ENCODE data around the gene GSTA3.
"Not testable (repeated sequence)": the region's sequence is repeated elsewhere in the genome, so short reads cannot be mapped to it uniquely, and the experiment has no call there.

GSTA3 gene

DNA sequence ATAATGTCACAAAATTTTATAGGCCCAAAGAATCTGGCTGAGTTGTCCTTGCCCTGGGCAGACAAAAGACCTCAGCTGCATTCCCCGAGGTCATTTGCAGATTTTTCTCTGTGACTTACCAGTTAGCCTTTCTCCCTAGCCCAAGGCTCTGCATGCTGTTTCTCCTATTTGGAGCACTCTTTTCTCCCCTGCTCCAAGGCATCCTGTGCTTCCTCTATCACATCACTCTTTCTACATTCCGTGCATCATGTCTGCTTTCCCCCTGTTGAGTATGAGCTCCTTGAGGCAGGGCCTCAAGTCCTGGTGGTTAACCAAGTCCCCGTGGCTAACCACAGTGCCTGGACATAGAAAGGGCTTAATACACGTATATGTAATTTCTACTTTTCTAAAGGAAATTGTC, 593 bp upstream of the GSTA3 start:
- peak; percentile 21 for DNase-seq

- no peak for DNase-seq
Observed at GRCh38 chr6:52909131-52909530, 367 bp downstream of the GSTA3 start.

- no peak for DNase-seq
Observed at GRCh38 chr6:52908526-52908925, 972 bp downstream of the GSTA3 start.

GRCh38 chr6:52904562-52905279, 4.8 kb downstream of the GSTA3 start:
- DNase-seq, result peak; percentile 48

GRCh38 chr6:52900536-52900935, 9.0 kb downstream of the GSTA3 start:
- no peak for DNase-seq

DNA sequence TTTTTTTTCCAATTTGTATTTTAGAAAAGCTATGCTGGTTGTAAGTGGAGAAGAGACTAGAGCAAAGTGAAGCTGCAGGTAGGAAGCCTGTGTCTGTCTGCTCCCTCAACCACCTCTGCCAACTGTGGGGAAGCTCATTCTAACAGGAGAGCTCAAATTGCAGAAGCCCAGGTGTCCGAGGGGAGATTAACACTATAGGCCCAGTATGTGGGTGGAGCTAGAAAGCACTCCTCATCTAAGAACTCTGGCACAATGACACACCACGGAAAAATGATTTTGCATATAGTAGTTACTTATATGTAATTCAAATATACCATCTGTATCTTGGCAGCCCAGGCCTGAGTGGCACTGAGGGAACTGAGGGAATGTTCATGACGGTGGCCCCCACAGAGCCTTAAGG, 13.7 kb downstream of the GSTA3 start:
- DNase-seq, result not testable (repeated sequence)

DNA sequence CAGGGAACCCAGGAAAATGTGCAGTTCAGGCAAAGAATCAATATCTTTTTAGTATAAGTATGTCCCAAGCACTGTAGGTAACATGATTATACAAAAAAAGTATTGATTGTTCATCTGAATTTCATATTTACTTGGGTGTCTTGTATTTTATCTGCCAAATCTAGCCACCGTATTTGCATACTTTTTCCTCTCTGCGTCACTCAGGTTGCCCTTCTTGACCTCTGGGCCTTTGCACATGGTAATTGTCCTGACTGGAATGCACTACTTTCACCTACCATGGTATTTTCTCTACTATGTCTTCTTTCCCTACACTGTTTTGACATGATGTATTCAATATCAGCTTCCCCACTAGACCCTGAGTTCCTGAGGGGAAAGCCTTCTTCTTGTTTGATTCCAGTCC, 15.2 kb downstream of the GSTA3 start:
- DNase-seq, result no peak

- no peak for DNase-seq
Observed at GRCh38 chr6:52893803-52894202, 15.7 kb downstream of the GSTA3 start.

GRCh38 chr6:52893221-52893620, 16.3 kb downstream of the GSTA3 start:
- DNase-seq, result no peak

DNA sequence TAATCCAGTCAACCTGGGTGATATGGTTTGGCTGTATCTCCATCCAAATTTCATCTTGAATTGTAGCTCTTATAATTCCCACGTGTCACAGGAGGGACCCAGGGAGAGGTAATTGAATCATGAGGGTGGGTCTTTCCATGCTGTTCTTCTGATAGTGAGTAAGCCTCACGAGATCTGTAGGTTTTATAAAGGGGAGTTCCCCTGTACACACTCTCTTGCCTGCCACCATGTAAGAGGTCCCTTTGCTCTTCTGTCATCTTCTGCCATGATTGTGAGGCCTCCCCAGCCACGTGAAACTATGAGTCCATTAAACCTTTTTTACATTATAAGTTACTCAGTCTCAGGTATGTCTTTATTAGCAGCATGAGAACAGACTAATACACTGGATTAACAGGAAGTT, 19.5 kb downstream of the GSTA3 start:
- no peak for DNase-seq

DNA sequence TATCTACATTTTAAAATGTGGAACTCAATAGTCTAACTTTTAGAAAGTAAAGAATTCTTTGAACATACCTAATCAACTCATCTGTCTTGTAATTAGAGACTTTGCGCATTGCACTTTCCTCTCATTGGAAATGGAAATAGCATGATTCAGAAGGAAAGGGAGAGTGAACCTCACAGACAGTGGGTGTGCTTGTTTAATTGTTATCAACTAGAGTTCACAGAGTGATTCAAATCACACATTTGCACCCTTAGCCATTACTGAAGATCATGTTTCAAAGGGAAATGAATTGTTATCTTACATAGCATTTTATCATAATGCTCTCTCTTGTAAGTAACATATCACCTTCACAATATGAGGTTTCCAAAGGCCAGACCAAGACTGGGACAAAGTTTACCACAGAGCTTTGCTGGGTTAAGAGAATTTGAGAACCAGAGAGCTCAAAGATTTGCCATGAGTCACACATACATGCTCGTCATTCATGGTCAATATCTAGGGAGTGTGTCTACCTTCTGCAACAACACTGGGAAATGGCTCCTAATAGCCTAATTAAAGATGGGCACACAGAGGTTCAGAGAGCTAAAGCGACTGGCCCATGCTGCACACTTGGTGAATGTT, 21.5 kb downstream of the GSTA3 start:
- DNase-seq, result no peak

DNA sequence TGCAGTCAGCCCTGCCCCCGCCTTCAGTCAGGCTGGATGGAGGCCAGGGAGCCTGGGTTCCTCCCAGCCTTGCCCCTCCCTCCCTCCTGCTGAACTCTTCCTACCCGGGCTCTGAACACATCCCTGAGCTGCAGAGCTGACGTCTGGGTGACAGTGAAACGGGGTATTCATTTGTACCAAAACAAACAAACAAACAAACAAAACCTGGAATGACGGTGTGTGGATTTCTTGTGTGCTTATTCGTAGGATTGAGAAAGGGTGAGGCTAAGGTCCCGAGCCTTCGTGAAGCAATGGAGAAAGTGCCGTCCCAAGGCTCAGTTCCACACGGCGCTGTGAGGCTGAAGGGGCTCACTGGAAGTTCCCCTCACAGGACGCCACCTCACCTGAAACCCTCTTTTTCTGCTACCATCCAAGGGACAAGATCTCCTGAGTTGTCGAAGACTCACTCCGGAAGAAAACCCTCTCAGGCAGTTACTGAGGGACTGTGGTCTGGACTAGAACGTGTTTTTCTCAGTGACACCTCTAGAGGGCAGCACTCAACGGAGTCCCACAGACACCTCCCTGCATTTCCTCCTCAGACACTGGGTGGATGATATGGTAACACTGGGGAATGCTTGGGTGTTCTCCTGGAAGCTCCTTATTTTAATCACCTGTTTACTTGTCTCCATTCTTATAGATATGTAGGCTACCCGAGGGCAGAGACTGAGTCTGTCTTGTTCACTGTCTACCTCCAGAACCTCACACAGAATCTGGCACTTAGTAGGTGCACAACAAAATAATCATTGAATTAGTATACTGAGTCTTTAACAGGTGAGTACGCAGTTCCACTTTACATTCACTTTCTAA, 27.3 kb downstream of the GSTA3 start:
- peak; percentile 92 for DNase-seq

DNA sequence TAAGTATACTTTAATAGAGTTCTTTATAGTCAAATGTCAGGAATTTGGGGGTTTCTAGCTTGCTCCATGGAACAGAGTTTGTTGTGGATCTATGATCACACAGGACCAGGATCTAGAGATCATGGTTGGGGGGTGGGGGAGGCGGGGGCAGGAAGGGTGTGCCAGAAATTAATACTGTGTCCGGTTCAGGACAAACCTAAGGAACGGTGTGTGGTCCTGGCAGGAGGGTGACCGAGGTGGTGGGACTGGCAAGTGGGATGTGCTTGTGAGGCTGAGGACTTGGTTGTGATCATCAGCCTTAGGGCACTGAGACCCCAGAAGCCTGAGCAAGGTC, 27.9 kb downstream of the GSTA3 start:
- no peak for DNase-seq

GRCh38 chr6:52877786-52878185, 31.7 kb downstream of the GSTA3 start:
- no peak for DNase-seq

DNA sequence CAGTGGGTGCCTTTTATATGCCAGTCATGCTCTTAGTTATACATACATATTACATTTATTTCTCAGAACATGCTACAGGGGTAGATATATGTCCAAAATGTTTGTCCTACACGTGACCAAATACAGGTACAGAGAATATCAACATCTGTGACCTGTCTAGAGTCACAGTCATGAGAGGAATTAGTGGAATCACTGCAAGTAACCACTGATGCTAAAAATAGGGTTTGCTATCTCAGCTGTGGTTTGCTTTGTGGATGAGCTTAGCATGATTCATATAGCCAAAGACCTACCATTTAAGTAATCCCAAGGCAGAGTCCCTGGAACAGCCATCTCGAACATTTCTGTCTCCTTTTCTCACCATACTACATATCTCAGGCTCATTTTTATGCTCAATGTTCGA, 32.3 kb downstream of the GSTA3 start:
- DNase-seq, result peak; percentile 61

DNA sequence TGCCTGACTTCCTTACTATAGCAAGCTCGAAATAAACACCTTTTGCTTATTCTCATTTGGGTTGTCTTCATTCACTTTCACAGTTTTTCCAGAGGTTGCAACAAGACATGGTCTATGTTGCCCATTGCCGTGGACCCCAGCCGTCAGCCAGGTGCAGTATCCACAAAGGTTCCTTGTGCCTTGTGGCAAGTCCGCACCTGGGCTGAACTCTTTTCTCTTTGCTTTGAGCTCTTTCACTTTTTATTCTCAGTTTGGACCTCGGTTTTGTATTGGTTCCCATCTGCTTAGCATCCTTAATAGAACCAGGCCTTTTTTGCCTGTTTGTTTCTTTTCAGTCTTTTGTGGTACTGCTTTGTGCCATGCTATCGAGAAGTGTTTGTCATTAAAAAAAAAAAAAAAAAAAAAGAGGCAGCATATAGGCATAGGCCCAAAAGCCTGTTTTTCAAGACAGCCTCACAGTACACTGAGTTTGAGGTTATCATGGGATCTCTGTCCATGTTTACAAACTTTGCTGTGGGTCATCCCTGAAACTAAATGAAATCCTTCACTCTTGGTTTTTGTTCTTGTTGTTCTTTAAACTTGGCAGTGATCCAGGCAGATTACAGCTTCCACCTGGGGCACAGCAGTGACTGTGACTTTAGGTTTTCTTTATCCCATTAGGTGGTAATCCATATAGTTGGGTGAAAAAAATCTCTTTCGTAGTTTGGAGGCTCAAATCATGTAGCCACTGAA, 33.3 kb downstream of the GSTA3 start:
- DNase-seq, result peak; percentile 16

DNA sequence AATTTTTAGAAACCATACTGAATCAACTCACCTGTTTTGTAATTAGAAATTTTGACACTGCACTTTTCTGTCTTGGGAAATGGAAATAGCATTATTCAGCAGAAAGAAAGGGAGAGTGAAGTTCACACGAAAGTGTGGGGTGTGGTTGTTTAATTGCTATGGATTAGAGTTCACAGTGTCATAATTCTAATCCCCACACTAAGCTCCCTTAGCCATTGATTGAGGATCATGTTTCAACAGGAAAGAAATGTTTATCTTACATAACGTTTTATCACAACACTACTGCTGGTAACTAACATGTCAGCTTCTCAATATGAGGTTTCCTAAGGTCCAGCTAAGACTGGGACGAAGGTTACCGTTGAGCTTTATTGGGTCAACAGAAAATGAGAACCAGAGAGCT, 37.5 kb downstream of the GSTA3 start:
- no peak for DNase-seq

- no peak for DNase-seq
Observed at GRCh38 chr6:52871621-52872020, 37.9 kb downstream of the GSTA3 start.

GRCh38 chr6:52870335-52871091, 39.0 kb downstream of the GSTA3 start:
- not testable (repeated sequence) for DNase-seq

DNA sequence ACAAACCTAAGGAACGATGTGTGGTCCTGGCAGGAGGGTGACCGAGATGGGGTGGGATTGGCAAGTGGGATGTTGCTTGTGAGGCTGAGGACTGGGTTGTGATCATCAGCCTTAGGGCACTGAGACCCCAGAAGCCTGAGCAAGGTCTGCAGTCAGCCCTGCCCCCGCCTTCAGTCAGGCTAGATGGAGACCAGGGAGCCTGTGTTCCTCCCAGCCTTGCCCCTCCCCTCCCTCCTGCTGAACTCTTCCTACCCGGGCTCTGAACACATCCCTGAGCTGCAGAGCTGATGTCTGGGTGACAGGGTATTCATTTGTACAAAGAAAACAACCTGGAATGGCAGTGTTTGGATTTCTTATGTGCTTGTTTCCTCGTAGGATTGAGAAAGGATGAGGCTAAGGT, 40.6 kb downstream of the GSTA3 start:
- DNase-seq, result not testable (repeated sequence)

- DNase-seq, result no peak
Observed at GRCh38 chr6:52868240-52868639, 41.3 kb downstream of the GSTA3 start.

- not testable (repeated sequence) for DNase-seq
Observed at GRCh38 chr6:52861151-52861550, 48.3 kb downstream of the GSTA3 start.

DNA sequence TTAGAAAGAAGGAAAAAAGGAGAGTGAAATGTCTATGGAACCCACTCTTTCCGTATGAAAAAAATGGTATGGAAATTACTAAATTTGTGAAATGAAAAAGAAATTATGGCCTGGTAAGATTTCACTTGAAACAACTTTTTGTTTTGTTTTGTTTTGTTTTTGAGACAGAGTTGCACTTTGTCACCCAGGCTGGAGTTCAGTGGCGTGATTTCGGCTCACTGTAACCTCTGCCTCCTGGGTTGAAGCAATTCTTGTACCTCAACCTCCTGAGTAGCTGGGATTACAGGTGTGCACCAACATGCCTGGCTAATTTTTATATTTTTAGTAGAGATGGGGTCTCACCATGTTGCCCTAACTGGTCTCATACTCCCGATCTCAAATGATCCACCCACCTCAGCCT, 51.1 kb downstream of the GSTA3 start:
- DNase-seq, result no peak

Measured in OCI-M1 (cell line).